Measurements from ENCODE around the gene TMEM266.

Gene TMEM266

DNA sequence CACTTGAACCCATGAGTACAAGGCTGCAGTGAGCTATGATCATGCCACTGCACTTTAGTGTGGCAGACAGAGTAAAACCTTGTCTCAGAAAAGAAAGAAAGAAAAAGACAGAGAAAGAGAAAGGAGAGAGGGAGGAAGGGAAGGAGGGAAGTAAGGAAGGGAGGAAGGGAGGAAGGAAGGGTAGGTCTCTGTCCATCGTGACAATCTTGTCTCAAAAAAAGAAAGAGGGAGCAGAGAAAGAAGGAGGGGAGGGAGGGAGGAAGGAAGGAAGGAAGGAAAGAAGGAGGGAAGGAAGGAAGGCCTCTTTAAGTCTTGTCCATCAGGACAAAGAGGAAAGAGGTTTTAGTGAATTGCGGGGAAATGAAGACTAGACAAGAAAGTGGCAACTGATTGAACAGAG, 129.3 kb downstream of the TMEM266 start:
- DNase-seq = no peak

DNA sequence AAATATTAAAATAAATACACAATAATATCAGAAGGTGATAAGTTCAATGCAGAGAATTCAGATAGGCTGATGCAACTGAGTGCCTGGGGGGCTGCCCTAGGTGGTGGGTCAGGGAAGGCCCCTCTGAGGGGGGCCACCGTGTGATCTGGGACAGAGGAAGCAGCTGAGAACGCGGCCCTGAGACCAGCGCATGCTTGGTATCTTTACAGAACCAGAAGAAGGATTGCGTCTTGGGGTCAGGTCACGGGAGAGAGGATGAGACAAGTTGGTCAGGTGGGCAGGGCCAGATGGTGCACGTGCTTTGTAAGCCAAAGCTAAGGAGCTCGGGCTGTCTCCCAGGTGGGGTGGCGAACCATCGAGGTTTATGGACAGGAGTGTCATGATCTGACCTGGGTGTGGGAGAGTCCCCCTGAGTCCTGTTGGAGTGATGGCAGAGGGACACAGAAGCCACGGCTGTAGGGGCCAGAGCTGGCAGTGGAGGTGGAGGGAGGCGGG, 130.3 kb downstream of the TMEM266 start:
- DNase-seq = no peak

DNA sequence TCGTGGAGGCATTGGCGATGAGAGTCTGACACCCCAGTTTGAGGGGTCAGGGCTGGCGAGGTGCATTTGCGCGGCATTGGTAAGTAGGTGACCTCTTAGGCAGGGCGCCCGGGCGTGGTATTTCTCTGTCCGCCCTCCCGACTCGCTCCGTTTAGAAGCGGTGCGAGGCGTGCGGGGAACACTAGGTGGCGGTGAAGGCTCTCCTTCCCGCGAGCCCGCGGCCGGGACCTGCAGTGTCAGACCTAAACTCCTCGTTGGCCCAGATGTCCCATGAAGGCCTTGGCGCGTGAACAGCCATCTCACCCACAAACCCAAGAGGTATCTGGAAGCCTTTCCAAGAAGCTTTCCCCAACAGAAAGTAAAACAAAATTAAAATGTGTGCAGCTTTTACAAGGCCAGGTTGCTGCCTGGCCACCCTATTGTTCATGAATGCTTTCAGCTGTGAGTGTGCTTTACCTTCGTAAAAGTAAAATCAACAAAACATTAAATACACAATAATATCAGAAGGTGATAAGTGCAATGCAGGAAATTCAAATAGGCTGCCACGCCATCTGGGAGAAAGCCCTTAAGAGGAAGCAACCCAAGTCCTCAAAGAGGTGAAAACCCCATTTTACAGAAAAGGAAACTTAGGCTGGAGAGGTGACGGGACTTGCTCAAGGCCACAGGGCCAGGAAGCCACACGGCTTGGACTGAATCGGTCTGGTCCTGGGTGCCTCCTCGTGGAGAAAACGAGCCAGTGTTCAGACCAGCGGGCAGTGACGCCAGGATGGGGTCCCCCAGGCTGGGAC, 131.2 kb downstream of the TMEM266 start:
- peak; percentile 65 for DNase-seq

DNA sequence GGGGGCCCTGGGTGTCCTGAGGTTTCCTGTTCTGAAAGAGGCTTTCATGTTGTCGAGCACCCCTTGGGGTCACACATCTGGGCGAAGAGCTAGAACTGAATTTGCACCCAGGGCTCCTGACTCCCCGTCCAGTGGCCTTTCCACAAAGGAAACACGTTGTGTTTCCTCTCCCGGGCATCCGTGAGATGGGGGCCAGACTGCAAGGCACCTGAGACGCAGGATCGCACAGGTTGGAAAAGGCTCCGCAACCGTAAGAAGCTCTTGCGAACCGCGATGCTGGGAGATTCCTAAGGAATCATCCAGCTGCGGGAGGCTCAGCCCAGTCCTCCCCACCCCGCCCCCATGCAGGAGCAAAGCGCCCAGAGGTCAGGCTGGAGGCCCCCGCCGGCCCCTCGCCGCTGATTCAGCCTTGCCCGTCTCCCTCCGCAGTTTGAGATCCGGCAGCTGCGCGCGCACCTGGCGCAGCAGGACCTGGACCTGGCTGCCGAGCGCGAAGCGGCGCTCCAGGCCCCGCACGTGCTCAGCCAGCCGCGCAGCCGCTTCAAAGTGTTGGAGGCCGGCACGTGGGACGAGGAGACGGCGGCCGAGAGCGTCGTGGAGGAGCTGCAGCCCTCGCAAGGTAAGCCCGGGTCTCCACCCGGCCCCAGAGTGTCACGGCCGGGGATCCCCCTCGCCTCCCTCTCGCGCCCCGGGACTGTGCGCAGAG, 131.9 kb downstream of the TMEM266 start:
- no peak for DNase-seq

DNA sequence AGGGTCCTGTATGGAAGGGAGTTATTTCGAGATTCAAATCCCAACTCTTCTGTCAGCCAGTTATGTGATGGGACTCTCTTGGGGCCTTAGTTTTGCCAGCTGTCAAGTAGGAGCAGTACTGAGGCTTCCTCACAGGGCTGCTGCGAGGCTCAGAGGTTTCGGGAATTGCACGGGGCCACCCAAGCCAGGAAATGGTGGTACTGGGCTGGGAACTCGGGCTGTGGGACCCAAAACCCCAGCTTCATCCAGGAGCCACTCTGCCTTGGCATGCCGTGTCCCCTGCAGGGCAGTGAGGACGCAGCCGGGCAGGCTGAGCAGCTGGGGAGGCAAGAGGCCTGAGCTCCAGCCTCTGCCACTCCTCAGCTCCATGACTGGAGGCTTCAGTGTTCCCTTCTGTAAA, 132.9 kb downstream of the TMEM266 start:
- DNase-seq = no peak

DNA sequence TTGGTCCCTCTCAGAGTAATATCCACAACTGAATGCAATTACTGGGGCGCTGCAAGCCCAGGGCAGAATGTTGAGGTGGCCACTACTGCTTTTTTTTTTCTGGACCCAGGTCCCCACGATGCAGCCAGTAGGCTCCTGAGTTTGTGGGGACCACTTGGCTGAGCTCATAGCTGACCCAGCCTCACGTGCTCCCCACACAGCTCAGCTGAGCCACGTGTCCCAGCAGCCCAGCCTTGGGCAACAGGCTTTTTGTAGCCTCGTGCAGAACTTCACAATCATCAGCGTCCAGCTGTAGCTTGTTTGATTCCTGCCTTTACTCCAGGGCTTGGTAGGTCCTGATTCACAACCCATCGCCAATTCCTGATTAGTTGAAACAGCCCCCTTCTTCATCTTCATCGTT, 134.1 kb downstream of the TMEM266 start:
- DNase-seq = no peak

DNA sequence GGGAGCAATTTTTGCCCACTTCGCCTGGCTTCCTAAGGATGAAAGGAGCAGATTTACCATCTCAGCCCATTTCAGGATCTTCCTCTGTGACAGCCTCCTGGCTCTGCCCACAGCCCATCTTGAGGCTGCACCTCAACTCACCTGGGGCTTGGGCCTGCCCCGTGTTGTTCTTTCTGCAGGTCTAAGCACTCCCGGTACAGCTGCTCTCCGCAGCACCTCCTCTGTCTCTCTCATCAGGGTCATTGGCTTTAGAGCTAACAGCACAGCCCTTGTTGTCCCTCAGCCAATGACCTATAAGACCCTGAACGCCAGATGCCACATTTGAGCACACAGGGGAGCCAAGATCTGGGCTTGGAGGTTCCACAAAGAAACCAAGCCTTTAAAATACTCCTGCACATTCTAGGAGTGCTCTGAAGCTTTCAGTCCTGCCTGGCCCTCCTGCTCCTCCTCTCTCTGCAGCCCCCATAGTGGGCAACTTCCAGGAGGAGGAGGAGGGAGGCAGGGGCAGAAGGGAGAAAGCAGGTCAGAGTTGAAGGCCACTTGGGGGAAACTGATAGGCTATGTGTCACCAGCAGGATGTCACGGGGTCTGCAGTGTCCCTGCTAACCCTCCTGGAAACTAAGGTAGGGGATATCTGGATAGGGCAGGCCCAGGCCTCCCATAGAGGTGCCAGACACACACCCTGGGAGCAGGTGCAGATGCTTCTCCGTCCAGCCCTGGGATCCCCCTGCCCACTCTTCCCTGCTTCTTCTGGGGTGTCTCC, 135.9 kb downstream of the TMEM266 start:
- no peak for DNase-seq

DNA sequence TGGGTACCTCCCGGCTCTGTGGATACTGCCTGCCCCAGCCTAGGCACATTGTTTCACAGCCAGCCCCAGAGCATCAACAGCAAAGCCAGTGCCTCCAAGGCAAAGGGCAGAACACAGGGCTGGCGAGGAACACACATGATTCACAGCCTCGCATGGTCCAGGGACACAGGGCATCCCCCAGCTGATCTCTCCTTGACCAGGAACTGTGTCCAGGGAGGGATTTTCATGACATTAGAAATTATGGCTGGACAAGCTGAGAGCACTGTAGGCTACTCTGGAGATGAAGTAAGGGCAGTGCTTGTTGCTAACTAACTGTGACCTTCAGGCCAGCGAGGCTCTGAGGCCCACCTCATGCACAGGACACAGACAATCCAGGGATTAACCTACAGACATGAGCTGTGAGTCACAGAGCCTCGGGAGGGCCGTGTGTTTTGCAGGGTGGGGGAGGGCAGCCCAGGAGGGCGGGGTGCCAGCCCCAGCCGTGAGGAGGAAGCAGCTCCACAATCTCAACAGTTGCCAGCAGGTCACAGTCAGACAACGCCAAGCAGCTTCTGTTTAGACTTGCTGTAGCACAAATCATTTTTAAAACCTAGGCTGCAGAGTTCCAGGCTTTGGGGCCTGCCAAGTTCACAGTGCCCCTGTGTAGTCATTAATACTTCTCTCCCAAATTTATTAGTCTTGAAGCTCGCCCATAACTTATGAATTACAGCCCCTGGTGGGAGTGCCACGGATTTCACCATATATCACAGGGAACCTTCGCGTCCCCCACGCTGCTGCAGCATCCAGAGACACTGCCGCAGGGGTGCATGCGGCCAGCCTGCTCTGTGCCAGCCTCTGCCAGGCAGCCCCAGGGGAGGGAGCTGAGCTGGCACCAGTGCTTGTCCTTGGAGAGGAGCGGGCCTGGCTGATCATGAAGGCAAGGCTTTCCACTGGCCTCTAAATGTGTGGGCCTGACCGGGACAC, 136.8 kb downstream of the TMEM266 start:
- peak; percentile 88 for DNase-seq

DNA sequence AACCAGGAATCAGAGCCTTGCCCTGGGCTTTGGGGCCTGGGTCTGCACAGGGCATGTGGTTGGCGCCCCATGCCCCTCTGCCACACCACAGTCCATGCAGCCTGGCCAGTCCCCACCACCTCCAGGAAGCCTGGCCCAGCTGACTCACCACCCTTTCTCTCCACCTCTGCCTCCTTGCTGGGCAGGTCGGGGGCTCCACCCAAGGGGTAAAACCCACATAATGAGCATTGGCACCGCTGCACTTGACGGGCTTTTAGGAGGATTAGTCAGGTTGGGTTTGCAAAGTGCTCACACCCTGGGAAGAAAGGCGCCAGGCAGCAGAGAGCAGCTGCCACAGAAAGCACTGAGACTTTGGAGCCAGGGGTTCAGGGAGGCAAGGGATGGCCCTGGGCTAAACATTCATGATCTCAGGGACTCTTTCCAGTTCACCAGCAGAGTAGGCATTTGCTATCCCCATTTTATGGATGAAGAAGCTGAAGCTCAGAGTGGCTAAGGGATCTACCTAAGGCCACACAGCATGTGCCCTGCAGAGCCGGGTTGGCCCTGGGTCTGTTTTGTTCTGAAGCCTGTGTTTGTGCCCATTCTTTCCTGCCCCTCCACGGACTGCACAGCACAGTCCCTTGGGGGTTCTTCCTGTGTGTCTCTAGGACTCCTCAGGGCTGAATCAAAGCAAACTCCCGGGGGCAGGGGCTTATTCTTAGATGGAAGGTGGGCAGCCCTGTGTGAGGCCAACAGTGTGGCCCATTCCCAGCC, 138.1 kb downstream of the TMEM266 start:
- DNase-seq = no peak

DNA sequence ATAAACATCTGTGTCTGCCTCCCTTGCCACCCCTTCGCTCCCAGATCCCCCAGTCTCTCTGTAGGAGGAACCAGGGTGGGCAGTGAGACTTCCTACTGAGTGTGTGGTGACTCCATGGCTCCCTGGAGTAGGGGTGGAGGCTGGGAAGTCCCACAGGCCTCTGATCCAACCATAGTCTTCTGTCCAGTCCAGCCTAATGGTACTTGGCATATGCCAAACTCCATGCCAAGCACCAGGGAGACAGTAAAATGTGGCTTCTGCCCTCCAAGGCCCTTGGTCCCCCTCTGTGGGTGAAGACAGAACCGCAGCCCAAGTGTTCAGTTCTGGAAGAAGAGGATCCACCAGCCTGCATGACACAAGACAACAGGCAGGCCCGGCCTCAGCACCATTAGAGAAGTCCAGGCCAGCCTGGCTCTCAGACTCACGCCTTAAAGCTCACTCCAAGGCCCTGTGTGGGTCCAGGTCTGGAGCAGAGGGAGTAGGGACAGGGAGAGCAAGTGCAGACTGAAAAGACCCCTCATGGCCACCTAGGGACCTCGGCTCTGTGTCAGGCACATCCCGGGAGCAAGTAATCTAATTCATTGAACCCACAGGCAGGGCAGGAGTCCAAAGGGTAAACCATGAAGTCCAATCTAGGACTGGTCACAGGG, 138.8 kb downstream of the TMEM266 start:
- DNase-seq = no peak

DNA sequence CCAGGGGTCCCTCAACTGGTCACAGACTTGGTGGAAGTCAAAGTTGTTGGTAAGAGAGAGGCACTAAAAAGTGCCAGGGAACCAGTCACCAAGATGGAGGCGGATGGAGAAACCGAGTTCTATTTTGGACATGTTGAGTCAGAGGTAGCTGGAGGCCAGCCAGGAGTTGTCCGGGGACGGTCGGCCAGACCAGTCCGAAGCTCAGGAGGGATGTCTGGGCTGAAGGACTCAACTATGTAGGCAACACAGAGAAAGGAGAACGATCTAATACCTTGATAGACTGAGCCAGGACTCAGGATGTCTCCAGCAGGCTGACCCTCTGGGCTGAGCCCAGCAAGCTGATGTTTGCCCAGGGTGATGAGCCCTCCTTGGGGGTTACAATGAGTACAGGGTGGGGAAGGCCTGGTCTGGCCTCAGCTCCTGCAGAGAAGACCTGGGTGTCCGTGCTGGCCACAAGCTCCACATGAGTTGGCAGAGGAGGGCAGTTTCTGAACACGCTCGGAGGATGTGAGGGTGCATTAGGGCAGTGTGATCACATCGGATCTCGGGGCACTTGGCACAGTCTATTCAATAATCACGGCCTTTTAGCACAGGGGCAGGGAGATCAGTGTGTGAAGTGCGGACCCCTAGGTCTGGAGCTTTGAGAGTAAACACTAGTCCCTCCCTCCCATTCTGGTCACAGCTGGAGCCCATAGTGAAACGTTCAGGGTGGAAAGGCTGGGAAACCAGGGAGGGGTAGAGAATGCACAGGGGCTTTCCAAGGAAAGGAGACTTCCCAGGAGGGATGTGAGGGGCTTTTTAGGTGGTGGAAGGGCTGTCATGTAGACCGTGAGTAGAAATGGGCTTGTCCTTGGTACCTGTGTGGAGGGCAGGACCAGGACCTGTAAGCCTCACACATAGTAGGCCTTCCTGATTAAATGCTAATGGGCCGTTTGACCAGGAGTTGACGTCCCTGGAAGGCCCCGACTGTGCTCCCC, 139.6 kb downstream of the TMEM266 start:
- peak; percentile 37 for DNase-seq

DNA sequence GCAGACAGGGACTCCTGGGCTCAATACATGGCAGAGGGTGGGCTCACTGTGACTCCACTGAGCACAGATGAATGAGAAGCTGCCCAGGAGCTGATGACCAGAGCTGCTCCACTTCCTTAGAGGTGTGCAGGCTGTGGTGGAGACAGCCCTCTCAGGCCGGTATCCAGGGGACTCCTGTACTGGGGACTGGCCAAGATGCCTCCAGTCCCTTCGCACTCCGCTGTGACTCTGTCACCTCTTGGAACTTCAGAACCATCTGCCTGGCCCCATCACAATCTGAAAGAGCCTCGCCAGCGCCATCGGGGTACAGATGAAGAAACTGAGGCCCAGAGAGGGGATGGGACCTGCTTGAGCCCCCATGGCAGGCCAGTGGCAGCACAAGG, 140.3 kb downstream of the TMEM266 start:
- no peak for DNase-seq

DNA sequence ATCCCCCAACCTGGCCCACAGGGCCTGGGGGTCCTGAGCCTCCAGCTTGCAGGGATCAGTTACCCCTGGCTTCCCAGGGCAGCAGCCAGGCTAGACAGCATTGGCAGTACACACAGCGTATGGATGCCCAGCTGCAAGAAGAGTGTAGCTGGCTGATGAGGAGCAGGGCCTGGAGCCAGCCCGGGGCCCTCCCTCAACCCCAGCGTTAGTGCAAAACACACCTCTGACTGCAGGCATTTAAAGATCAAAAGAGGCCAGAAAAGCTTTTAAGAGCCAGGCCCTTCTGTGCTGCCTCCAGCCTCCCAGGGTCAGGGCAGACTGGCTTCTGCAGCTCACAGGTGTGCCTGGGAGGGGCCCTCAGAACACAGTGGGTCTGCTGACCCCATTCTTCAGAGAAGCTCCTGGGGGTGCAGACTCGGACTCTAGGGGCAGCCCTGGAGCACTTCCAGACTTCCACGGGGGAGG, 140.9 kb downstream of the TMEM266 start:
- no peak for DNase-seq

DNA sequence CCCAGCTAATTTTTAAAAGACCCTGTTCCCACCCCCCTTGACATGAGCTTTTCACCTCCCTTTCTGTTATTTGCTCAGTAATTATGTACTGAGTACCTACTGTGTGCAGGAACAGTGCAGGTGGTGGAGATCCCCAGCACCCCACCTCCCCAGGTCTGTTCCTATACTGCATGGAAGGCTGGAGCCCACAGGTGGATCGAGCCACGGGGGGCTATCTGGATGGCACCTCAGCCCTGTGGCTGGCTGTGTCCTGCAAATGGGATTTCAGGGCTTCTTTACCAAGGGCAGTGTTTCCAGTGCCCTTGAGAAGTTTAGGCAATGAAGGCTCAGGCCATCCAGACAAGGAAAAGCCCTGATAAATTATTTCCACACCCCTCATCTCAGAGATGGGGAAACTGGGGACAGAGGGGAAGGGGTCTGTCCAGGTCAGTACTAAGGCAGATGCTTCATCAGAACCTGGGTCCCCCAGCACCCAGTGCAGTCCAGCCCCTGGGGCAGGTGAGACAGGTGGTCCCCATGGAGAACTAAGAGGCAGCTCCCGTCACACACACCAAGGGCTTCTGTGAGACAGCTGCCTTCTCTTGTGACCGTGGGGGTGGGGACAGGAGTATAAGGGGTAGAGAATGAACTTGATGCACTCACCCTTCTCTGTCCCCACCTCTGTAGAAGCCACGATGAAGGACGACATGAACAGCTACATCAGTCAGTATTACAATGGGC, 141.9 kb downstream of the TMEM266 start:
- DNase-seq = no peak

DNA sequence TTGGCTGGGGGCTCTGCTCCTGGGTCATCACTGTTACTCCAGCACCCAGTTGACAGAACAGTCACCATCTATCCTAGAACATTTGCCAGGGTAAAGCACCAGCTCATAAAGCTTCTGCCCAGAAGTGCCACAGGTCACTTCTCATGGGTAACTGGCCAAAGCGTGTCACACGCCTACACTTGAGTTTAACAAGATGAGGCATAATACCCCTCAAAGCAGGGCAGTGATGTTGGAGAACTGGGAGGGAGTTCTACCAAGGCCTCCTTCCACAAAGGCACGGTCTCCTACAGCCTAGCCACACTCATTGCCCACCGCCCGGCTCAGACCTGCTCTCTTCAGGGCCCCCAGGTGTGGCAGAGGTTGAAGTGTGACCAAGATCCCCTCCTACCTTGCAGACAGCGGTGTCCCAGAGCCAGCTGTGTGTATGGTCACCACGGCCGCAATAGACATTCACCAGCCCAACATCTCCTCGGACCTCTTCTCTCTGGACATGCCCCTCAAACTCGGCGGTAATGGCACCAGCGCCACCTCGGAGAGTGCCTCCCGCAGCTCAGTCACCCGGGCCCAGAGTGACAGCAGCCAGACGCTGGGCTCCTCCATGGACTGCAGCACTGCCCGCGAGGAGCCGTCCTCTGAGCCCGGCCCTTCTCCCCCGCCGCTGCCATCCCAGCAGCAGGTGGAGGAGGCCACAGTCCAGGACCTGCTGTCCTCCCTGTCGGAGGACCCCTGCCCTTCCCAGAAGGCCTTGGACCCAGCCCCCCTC, 143.7 kb downstream of the TMEM266 start:
- no peak for DNase-seq

DNA sequence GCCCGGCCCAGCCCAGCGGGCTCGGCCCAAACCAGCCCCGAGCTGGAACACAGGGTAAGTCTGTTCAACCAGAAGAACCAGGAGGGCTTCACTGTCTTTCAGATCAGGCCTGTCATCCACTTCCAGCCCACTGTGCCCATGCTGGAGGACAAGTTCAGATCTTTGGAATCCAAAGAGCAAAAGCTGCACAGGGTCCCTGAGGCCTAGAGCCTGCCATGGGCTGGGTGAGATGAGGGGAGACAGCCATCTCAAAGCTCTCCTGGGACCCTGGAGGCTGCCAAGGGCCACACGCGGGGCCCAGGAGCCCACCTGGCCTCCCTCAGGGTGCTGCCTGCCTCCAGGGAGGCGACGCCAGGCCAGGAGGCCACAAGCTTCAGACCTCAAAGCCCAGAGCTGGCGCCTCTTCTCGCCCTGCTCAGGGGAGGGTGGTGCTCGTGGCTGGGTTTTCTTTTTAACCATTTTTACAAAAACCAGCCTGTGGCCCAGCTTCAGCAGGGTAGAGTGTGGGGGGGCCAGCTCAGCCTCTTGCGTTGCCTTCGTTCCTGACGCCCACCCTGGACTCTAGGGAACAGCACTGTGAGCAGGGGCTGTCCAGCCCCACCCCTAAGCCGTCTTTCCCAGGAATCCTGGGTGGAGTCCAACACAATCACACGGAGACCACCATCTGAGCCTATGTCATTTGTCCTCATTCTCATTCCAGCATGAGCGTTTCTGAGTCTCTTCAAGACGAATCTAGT, 144.5 kb downstream of the TMEM266 start:
- DNase-seq = no peak

DNA sequence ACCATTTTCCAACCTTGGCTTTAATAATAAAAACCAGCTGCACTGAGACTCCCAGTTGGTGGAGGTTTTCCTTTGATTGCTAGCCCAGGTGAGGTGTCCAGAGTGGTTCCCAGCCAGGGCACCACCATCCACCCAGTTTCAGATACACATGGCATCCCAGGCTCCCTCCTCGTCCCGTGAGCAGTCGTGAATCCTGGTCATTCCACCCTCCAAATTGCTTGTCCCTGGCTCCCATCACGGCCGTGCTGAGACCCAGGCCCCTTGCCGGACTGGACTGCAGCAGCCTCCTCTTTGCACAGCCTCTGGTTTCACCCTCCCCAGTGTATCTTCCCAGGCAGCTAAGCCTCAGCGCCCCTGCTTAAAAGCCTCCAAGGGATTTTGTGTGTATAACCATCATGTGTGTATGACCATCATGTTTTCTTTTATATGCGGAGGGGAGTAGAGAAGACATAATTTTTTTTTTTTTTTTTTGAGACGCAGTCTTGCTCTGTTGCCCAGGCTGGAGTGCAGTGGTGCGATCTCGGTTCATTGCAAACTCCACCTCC, 145.2 kb downstream of the TMEM266 start:
- no peak for DNase-seq
